ENCODE results near the gene SSBP4.
"Not testable (repeated sequence)": the region's sequence is repeated elsewhere in the genome, so short reads cannot be mapped to it uniquely, and the experiment has no call there.

SSBP4 gene

GRCh38 chr19:18396471-18397241, 22.5 kb upstream of the SSBP4 start:
- DNase-seq, result no peak

DNA sequence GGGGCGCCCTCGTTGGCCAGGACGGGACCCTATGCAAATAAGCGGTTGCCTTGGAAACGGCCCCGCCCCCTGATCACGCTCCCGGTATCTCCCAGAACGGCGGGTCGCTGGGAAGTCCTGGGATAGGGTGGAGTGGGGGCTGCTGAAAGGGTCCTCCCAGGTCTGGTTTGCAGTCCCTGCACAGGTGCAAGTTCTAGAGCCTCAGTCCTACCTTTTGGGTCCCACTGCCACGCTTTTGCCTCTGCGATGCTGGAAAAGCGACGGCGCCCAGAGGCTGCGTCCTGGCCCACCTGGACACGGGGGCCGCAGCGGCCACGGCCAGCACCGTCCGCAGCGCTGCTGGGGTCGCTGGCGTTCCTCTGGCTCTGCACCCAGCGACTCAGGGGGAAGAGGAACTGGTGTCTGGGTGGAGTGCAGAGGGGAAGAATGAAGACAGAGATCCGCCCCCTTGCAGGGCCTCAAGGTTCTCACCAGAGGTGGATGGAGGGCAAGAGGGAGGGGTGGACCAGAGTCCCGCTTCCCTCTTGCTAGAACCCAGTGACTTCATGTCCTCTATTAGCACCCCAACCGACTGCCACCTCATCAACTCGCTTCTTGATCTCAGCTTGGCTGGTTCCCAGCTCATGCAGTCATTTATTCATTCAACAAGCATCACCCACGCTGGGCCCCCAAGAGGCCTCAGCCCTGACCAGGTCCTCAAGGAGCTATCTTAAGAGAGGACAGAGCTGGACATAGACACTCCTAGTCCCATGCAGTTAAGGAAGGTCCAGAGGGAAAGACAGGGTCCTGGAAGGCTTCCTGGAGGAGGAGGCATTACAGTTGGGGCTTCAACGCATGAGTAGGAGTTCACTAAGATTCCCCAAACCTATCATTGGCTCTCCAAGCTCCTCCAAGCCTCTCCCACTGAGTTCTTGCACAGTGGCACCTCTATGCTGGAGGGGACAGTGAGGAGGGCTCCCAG, 21.7 kb upstream of the SSBP4 start, which contains the start of gene LRRC25:
Gene LRRC25 (minus strand): TSS at position 381 of the 961 bp plus-strand sequence. CDS start 659 bp downstream, outside the sequence.
- no peak for DNase-seq

DNA sequence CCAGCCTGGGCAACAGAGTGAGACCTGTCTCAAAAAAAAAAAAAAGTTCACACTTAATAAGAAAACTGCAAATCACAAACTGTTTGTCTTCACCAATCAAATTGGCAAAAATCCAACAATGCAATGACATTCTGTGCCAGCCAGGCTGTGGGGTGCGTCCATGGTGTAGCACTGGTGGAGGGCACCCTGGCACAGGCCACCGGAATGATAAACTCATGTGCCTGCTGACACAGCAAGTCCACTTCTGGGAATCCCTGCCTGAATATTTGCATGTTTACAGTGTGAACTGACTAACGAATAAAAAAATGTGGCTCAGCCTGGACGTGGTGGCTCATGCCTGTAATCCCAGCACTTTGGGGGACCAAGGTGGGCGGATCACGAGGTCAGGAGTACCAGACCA, 20.2 kb upstream of the SSBP4 start:
- no peak for DNase-seq

- no peak for DNase-seq
Measured at GRCh38 chr19:18401580-18402112, 17.6 kb upstream of the SSBP4 start.

DNA sequence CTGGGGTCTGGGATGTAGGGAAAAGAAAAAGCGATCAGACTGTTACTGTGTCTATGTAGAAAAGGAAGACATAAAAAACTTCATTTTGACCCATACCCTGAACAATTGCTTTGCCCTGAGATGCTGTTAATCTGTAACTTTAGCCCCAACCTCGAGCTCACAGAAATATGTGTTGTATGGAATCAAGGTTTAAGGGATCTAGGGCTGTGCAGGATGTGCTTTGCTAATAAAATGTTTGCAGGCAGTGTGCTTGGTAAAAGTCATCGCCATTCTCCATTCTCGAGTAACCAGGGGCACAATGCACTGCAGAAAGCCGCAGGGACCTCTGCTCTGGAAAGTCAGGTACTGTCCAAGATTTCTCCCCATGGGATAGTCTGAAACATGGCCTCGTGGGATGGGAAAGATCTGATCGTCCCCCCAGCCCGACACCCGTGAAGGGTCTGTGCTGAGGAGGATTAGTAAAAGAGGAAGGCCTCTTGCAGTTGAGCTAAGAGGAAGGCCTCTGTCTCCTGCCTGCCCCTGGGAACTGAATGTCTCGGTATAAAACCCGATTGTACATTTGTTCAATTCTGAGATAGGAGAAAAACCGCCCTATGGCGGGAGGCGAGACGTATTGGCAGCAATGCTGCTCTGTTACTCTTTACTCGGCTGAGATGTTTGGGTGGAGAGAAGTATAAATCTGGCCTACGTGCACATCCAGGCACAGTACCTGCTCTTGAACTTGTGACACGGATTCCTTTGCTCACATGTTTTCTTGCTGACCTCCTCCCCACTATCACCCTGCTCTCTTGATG, 16.5 kb upstream of the SSBP4 start:
- DNase-seq, result not testable (repeated sequence)

DNA sequence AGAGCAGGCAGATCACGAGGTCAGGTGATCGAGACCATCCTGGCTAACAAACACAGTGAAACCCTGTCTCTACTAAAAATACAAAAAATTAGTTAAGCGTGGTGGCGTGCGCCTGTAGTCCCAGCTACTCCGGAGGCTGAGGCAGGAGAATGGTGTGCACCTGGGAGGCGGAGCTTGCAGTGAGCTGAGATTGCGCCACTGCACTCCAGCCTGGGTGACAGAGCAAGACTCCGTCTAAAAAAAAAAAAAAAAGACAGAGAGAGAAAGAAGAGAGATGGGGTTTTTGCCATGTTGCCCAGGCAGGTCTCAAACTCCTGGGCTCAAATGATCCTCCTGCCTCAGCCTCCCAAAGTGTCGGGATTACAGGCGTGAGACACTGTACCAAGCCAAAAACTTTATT, 13.4 kb upstream of the SSBP4 start:
- not testable (repeated sequence) for DNase-seq

- no peak for DNase-seq
Measured at GRCh38 chr19:18406749-18407148, 12.4 kb upstream of the SSBP4 start.

- no peak for DNase-seq
Measured at GRCh38 chr19:18408053-18408476, 11.1 kb upstream of the SSBP4 start.

DNA sequence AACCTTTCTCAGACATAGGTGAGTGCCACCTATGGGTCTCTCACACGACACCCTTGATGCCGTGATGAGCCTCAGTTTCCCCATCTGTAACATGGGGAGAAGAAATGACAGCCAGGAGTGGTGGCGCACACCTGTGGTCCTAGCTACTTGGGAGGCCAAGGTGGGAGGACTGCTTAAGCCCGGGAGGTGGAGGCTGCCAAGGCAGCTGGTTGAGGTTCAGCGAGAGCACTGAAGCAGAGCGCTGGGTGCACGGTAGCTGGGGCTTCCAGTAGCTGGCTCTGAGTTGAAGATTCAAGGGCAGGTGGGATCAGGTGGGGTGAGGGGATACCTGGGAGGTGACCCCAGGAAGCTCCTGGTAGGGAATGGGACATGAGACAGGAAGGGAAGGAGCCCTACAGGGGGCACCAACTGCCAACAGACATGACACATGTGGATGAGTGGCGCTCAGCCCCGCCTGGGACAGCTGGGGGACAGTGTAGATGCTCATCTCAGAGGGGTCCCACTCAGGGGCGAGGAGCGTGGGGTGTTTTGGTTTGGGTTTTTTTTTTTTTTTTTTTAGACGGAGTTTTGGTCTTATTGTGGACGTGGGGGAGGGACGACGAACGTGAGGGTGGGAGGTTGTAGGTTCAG, 6.5 kb upstream of the SSBP4 start:
- no peak for DNase-seq

DNA sequence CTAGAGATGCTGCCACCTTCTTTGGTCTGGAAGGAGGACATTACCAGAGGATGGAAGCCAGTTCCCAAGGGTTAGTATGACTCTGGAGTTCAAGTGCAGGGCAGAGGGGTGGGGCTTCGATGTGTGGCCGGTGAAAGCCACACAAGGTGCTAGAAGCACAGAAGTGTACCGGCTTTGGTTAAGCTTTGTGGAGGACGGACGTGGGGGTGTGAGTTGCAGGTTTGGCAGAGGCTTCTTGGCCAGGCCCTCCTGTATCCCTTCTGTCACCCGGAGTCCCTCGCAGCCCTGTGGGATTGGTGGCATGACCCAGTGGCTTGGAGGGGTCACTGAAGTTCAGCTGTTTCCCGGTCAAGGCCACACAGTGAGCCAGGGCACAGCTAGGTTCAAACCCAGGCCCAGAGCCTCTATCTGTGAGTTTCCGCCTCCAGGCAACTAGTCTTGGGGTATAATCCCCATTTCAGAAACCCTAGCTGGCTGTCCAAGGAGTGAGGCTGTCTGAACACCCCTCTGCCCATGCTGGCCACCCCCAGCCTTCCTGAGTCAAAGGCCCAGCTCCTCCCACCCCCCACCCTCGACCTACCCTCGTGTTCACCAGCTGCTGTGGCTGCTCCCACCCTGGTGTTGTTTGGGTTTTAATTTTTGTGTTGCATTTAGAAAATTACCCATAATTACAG, 4.6 kb upstream of the SSBP4 start:
- DNase-seq, result no peak

- no peak for DNase-seq
Measured at GRCh38 chr19:18415178-18415867, 3.9 kb upstream of the SSBP4 start.

GRCh38 chr19:18416778-18417249, 2.4 kb upstream of the SSBP4 start:
- DNase-seq, result peak; percentile 41

DNA sequence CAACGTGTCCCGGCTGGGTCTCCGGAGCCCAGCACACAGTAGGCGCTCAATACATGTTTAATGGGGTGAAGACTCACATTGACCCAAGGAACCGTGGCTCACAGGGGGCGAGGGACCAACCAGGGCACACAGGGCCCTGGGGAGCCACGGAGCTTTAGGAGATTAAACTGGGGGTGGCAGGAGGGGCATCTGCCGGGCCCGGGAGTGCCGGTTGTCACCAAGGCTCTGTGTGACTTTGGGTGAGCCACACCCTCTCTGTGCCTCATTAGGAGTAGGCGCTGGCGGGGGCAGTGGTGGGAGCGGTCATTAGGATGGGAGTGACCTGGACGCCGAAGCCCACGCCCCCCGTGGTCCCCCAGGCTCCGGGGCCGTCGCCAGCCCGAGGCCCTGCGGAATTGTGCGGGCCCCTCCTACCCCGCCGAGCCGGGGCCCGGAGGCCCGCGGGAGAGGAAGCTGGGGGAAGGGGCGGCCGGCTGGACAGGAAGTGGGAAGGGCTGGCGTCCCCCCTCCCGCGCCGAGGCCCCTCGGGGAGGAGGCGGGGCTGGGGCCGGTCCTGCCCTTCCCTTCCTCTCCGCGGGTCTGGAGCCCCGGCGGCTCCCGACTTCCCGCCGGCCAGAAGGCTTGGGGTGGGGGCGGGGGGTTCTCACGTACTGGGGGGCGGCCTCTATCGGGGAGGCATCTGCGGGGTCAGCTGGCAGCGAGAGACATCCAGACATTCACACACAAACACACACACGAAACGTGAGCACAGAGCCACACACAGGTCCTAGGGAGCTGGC, 1.8 kb upstream of the SSBP4 start:
- DNase-seq, result no peak

- DNase-seq, result no peak
Measured at GRCh38 chr19:18418029-18418482, 1.1 kb upstream of the SSBP4 start.

DNA sequence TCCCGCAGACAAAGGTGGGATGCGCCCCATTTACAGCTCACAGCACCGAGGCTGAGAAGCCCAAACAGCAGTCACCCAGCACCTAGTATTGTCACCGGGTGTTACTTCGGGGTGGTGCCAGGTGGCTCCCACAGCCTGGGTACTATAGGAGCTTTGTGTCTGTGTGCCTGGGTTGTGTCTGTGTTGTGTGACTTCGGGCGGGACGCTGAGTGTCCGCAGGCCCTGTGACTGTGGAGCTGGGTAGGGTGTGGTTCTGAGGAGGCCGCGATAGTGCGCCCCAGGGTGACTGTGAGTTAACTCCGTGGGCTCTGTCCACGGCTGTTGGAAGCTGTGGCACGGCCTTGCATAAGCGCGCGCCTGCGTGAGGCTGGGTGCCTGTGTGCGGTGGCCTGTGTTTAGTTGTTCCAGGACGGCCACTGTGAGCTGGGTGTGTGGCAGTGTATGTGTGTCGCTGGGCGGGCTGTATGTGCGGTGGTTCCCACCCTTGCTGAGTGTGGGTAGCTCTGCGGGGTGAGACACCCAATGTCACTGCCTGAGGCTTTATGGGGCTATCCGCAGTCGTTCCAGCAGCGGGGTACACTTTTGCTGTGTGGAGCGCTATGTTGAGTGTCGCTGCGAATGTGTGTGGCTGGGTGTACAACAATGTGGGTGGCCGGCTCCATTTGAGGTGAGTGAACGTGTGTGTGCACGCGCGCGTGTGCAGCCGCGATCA, 559 bp upstream of the SSBP4 start:
- DNase-seq, result no peak

DNA sequence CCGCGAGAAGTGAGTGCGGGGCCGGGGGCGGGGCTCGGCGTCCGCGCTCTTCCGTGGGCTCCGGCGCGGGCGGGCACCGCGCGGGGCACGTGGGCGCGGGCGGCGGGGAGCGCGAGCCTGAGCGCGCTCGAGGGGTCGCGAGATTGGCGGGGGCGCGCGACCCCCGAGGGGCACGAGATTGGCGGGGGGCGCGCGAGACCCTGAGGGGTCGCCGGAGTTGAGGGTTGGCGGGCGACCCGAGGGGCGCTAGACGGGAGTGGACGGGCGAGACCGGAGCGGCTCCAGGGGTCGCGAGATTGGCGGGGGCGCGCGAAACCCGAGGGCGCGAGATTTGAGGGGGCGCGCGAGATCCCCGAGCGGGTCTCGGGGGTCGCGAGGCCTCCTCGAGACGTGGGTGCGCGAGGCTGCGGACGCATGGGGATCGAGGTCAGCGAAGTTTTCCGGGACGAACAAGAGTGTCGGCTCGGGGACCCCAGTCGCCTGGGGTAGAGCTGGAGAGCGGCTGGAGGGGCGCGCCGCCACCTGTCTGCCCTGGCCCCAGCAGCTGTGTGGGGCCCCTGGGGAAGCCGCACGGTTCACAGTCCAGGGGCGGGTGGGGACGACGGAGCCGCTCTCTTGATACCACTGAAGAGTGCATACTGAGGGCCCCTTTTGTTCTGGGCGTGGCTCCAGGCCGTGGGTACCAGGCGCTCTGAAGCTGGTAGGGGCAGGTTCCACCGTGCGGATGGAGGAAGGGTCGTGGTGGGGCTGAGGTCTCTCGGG, 682 bp downstream of the SSBP4 start:
- DNase-seq, result no peak

DNA sequence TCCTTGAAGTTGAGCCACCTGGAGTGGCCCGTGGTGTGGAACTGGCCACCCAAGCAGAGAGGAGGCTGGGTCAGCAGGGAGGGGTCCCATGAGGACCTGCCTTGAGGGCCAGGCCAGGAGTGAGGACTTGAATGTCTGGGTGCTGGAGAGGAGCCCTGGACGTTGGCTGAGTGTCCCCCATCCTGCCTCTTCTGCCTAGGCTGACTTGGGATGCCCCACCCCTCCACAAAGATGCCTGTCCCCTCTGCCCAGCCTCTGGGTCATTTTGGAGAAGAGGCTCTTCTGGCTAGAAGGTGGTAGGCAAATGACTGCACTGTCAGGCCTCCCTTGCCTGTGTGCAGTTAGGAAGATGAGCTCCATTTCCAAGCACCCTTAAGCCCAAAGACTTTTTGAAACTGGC, 1.7 kb downstream of the SSBP4 start:
- no peak for DNase-seq

GRCh38 chr19:18421371-18421959, 2.3 kb downstream of the SSBP4 start:
- no peak for DNase-seq
